HG02840 (cell line): Measurements from ENCODE around the gene TNXB.
"Not testable (repeated sequence)": the region's sequence is repeated elsewhere in the genome, so short reads cannot be mapped to it uniquely, and the experiment has no call there.

ENCODE experiments used
- ATAC-seq: cut with Tn5 transposase; IDR thresholded peaks from one replicate; pipeline ENCODE4 v1.9.1; 2021; ENCODE audit warnings: mild to moderate bottlenecking, moderate library complexity, moderate number of reproducible peaks; ENCODE audit not compliant: unreplicated experiment, low FRiP score

The TNXB gene

DNA sequence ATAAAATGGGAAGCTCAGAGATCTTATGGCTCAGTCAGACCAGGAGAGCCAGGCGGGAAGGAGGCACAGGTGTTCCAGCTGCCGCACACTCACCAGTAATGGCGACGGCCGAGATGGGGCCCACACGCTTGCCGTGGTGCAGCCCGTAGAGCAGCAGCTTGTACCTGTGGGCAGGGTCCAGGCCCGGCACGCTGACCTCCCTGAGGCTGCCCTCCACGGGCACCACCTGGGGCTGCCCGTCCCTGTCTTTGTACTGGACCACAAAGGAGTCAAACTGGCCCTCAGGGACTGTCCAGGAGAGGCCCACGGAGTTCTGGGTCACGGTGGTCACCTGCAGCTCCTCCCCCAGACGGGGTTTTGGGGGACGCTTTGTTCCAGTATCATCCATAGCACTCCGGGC is 39.7 kb downstream of the TNXB start:
- no peak for ATAC-seq

- ATAC-seq, result no peak
These were observed 40.3 kb downstream of the TNXB start for GRCh38 chr6:32068867-32069266.

- not testable (repeated sequence) for ATAC-seq
These were observed 40.8 kb downstream of the TNXB start for GRCh38 chr6:32068315-32068714.

- not testable (repeated sequence) for ATAC-seq
These were observed 41.6 kb downstream of the TNXB start for GRCh38 chr6:32067521-32067920.

- ATAC-seq, result no peak
These were observed 44.4 kb downstream of the TNXB start for GRCh38 chr6:32064706-32065105.

GRCh38 chr6:32060966-32061655 is 48.0 kb downstream of the TNXB start:
- ATAC-seq, result no peak

GRCh38 chr6:32058511-32058963 is 50.6 kb downstream of the TNXB start:
- no peak for ATAC-seq

GRCh38 chr6:32057966-32058365 is 51.2 kb downstream of the TNXB start:
- ATAC-seq, result no peak

GRCh38 chr6:32056254-32056653 is 52.9 kb downstream of the TNXB start:
- no peak for ATAC-seq

DNA sequence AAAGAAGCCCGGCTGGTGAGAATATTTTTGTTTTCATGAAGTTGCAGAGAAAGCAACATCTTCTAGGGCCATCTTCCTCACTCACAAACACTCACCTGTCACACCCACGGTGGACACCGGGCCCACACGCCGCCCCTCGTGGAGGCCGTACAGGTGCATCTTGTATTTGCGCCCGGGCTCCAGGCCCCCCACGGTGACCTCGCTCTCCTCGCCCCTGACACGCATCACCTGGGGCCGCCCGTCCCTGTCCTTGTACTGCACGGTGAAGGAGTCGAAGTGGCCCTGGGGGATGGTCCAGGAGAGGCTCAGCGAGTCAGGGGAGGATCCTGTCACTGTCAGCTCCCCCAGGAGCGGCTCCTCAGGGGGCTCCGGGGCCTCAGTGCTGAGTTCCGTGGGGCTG is 53.4 kb downstream of the TNXB start:
- not testable (repeated sequence) for ATAC-seq

DNA sequence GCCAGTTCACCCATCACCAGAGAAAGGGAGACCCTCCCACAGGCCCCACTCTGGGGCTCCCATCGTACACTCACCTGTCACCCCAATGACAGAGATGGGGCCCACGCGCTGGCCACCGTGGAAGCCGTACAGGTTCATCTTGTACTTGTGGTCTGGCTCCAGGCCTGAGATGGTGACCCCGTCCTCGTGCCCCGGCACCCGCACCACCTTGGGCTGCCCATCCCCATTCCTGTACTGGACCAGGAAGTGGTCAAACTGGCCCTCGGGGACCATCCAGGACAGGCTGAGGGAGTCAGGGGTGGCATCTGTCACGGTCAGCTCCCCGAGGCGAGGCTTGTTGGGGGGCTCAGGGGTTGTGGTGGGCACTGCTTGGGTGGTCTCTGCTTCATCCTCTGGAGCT is 55.8 kb downstream of the TNXB start:
- ATAC-seq, result not testable (repeated sequence)

GRCh38 chr6:32052626-32053025 is 56.5 kb downstream of the TNXB start:
- ATAC-seq, result not testable (repeated sequence)

GRCh38 chr6:32050562-32050961 is 58.6 kb downstream of the TNXB start:
- no peak for ATAC-seq

DNA sequence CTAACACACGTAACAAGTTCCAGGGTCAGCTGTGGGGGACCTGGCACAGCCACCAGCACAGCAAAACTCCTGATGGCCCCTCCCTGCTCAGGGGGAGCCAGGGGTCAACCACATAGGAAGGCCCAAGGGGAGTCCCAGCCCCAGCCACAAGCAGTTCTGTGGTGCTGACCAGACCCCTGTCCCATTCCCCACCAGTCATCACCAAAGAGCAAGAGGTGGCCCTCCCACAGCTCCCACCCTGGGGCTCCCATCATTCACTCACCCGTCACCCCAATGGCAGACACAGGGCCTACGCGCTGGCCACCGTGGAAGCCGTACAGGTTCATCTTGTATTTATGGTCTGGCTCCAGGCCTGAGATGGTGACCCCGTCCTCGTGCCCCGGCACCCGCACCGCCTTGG is 59.4 kb downstream of the TNXB start:
- ATAC-seq, result not testable (repeated sequence)

DNA sequence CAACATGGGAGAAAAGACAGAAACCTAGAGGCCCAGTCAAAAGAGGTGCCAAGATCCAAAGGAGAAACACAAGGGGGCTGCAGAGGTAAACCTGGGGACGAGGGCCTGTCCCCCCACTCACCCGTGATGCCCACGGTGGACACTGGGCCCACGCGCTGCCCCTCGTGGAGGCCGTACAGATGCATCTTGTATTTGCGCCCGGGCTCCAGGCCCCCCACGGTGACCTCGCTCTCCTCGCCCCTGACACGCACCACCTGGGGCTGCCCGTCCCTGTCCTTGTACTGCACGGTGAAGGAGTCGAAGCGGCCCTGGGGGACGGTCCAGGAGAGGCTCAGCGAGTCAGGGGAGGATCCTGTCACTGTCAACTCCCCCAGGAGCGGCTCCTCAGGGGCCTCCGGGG is 60.0 kb downstream of the TNXB start:
- ATAC-seq, result not testable (repeated sequence)

DNA sequence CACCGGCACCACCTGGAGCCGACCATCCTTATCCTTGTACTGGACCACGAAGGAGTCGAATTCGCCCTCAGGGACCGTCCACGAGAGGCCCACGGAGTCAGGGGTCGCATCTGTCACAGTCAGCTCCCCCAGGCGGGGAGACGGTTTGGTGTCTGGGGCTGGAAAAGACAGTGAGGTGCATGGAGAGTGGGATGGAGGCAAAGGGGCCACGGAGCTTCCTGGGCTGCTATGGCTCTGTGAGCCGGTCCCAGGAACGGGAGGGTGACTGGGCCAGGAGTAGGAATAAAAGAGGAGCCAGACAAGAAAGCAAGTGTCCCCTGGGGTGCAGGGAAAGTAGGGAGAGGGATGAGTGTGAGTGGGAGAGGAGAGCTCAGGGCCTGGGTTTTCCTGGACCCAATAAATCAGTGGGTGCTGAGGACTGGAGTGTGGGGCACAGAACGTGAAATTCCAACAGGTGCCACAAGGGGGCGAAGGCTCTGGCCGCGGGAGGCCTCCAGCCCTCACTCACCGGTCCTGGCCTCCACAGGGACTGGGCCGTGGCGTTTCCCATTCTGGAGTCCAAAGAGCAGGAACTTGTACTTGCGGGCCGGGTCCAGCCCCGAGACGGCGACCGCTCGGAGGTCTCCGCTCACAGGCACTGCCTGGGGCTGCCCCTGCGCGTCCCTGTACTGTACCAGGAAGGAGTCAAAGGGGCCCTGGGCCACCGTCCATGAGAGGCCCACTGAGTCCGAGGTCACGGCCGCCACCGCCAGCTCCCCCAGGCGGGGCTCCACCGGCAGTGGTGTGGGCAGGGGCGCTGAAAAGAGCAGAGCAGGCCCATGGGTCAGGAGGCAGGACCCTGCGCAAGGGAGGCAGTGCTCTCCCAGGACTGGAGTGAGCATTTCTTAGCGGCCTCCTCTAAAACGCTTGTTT is 61.0 kb downstream of the TNXB start:
- ATAC-seq, result no peak

DNA sequence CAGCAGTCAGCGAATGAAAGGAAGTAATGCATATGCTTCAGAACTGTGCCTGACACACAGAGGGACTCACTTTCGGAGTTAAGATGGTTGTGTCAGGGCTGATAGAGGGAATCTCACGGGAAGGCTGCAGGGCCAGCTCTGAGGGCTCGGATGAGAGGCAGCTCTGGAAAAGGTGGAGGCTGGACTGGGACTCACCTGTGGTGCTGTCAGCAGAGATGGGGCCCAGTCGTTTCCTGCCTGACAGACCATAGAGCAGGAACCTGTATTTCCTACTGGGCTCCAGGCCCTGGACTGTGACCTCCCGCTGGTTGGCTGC is 61.6 kb downstream of the TNXB start:
- no peak for ATAC-seq

DNA sequence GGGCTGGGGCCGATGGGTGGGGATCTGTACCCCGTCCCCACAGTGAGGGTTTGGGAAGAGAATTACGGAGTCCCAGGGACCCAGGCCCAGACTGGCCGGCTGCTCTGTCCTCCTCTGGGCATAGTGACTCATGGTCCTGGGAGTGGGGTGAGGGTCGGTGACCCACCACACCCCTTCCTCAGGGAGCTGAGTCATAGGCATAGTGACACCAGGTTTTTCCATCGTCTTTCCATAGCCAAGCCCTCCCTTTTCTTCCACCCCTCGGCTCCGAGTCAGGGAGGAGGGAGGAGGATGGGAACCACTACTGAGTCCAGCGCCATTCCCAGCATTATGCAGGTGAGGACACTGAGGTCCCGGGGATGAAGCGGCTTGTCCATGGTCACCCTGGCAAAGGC is 62.1 kb downstream of the TNXB start:
- no peak for ATAC-seq

- ATAC-seq, result no peak
These were observed 62.6 kb downstream of the TNXB start for GRCh38 chr6:32046450-32047083.

GRCh38 chr6:32045811-32046449 is 63.2 kb downstream of the TNXB start:
- ATAC-seq, result no peak

- ATAC-seq, result not testable (repeated sequence)
These were observed 64.2 kb downstream of the TNXB start for GRCh38 chr6:32044916-32045315.
